Glomerular visceral epithelial cell (primary cell): Measurements from ENCODE around the gene RPP30.
"Not testable (repeated sequence)": the region's sequence is repeated elsewhere in the genome, so short reads cannot be mapped to it uniquely, and the experiment has no call there.

ENCODE experiments used
- DNase-seq: peaks from one replicate; pipeline ENCODE4 v3.0.0-alpha.2; 2016; ENCODE audit errors: extremely low spot score

RPP30 gene

GRCh38 chr10:90939648-90940047 lies 67.9 kb downstream of the RPP30 start:
- DNase-seq, result no peak

GRCh38 chr10:90942980-90943379 lies 71.2 kb downstream of the RPP30 start:
- DNase-seq, result not testable (repeated sequence)

DNA sequence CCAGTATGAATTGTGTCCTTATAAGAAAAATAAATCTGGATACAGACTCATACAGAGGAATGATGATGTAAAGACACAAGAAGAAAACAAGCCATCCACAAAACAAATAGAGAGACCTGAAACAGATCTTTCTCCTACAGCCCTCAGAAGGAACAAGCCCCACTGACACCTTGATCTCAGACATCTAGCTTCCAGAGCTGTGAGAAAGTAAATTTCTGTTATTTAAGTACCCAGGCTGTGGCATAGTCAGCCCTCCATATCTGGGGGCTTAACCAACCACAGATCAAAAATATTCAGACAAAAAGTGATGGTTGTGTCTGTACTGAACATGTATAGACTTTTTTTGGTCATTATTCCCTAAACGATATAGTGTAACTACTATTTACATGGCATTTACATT lies 73.0 kb downstream of the RPP30 start:
- no peak for DNase-seq

DNA sequence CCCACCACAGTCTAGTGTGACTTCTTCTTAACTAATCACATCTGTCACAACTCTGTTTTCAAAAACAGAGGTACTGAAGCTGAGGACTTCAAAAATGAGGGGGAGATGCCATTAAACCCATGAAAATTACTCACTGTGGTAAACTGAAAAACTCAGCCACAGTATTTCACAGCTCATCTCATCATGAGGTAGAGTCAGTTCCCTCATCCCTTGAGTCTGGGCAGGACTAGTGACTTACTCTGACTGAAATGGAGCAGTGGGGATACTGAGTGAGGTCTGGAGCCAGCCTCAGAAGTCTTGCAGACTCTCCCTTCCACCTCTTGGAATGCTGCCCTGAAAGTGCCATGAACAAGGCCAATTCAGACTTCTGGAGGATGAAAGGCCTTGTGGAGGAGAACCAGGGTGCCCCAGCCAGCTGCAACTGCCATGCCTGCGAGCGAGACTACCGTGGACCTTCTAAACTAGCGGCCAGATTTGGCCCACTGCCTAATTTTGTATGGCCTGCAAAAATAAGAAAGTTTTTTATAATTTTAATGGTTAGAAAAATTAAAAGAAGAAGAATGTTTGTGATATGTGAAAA lies 73.8 kb downstream of the RPP30 start:
- DNase-seq, result no peak

- no peak for DNase-seq
Observed at GRCh38 chr10:90947030-90947960, 75.5 kb downstream of the RPP30 start.
